Tongue (tissue), 2 donors: ENCODE results near the gene OR52K1. TPM values are rescaled to one million over a fixed set of nuclear protein-coding genes. Genes with fewer than 3 reads are reported as not detected.
"Not testable (repeated sequence)": the region's sequence is repeated elsewhere in the genome, so short reads cannot be mapped to it uniquely, and the experiment has no call there.

Source experiments
- DNase-seq: peaks from one replicate; pipeline ENCODE4 v3.0.0-alpha.2; 2015
- total RNA-seq: library from RNA; depleted of rRNA; stranded (reverse); fragments of >200 nt; gene quantifications from one replicate; pipeline ENCODE4 v1.2.3, GENCODE V29; 2014

Gene OR52K1
- total RNA-seq, 1 donor from 2014 or later = not detected

DNA sequence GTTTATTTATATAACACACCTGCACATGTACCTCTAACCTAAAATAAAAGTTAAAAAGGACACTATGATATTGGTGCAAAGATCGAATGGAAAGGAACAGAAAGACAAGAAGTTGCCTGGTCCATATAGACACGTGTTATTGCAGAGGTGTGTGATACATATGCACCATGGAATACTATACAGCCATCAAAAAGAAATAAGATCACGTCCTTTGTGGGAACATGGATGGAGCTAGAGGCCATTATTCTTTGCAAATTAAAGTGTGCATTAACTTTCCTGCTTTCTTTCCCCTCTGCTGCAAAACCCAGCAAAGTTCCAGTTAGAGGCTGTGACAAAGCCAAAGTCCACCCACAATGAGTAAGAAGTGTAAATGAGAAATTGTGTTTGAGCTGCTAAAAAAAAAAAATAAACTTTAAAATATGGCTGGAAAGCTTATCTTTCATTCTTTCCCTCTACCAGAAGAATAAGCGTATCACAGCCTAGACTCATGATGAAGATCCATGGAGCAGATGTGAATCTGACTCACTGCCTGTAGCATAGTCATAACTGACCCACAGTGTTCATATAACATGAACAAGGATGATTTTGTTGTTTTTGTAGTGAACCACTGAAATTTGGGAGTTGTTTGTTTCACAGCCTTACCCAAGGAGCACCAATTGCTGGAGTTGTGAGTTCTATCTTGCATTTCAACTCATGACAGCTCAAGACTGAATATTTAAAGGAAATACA lies 9.6 kb downstream of the OR52K1 start:
- no peak for DNase-seq

DNA sequence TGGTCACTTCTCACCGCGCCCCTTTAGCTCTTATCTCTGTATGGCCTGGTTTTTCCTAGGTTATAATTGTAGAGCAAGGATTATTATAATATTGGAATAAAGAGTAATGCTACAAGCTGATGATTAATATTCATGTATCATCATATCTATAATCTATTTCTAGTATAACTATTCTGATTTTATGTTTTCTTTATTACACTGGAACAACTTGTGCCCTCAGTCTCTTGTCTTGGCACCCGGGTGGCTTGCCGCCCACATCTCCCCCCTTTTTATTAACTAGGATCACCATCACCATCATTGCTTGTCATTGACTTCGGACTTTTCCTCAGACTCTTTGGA lies 11.0 kb downstream of the OR52K1 start:
- no peak for DNase-seq

DNA sequence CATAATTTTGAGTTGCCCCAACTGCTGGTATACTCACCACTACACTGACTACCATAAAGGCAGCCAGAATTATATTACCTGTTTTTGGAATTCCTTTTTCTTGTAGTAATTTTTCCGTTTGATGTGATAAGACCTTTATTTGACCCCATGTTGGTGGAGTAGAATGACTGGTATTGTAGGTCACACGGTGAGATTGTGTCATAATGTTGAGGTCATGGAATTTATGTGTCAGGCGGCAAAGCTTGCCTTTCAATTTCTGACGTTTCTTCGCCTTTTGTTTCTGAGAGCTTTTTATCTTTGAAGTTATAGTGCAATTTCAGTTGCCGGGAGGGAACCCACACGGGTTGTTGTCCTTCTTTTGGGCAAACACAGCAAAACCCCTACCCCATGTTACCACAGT lies 13.0 kb downstream of the OR52K1 start:
- no peak for DNase-seq

GRCh38 chr11:4495986-4496385 lies 13.5 kb downstream of the OR52K1 start:
- no peak for DNase-seq

DNA sequence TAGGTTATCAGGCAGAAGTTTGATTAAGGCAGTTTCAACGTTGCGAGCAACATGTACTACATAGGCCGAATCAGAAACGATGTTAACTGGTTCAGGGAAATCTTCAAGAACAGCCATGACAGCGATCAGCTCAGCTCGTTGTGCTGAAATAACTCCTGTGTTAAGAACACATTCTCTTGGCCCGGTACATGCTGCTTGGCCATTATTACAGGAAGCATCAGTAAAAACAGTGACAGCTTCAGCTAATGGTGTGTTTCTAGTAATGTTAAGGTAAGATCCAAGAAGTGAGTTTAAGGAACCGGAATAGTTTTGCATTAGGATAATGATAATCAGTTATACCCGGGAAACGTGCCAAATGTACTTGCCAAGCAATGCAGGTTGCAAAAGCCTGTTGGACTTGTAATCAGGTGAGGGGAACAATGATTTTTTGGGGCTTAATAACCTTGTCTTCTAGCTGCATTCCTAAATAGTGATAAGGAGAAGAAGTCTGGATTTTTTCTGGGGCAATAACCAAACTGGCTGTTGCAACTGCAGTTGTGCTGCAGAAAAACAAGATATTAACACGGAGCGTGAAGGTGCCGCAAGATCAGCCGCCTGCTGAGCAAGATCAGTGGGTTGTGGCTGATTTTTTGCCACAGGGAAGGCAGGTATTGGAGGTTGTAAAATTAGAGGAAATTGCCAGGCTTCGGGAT lies 14.3 kb downstream of the OR52K1 start:
- peak; percentile 5 for DNase-seq

- no peak for DNase-seq
These were observed 26.4 kb downstream of the OR52K1 start for GRCh38 chr11:4508886-4509285.

DNA sequence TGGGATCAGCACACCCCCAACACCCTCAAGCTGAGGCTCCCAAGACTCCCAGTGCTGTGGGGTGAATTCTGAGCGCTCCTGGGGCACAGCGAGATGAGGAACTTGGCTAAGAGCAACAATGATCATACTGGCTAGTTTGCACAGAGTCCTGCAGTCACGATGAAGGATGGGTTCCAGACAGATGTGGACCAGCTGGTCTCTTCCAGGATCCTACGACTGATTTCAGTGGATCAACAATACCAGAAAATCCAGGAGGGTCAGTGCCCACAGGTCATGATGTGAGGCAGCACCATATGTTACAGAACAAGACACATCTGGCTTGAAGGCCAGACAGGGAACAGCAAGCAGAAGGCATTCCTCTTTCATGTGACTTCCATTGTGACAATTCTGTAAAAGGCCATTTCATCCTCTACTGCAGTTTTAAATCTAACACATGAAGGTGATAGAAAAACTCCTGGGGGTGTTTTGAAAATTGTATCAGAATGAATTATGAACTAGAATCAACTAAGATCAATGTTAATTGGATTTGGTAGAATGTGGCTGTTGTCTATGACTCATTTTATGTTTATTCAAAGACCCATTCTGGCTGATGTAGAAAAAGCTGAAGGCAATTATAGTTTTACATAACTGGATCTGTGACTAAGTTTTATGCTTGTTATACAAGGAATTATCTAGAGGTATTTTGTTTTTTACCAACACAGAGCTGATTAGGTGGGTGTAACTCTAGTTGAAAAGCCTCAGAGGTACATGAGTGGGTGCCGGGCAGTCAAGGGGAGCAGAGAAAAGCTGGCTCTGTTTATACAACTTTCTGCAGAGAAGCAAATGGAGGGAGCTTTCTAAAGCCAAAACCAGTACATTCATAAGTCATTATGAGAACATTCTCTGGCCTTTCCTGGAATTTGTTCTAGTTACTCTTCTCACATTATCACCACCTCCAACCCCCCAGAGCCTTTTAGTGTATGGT lies 29.1 kb downstream of the OR52K1 start:
- DNase-seq = no peak

DNA sequence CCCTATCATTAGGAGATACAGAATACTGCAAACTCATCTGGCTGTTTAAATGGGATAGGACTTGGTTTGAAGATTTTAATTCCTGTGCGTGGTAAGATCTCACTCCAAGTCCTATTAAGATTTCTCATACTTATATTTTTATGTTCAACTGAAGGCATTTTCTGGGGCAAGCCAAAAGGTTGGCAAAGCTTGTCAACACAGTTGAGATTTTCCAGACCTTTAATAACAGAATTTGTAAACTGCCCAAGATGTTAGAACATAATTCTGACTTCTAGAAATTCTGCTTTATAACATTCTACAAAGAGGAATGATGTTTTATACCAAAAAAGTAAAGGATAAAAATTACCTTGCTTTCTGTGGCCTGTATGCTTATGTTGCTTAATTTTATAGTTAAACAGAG lies 31.8 kb downstream of the OR52K1 start:
- no peak for DNase-seq

- DNase-seq = no peak
These were observed 39.9 kb downstream of the OR52K1 start for GRCh38 chr11:4522339-4522738.

GRCh38 chr11:4522752-4523151 lies 40.3 kb downstream of the OR52K1 start:
- no peak for DNase-seq

DNA sequence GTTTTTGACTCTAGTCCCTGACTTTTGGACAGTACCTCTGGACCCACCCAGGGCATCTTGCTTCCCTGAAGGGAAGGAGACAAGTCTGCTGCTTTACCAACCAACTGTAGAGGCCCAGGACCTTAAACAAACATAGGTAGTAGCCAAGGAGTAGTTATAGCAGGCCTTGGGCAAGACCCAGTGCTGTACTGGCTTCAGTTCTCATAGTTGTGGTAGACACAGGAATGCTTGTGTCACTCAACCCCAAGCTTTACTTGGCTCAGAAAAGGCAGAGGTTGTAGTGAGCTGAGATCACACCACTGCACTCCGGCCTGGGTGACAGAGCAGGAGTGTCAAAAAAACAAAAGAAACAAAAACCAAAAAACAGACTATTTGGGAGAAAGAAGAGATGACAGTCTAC lies 41.2 kb downstream of the OR52K1 start:
- no peak for DNase-seq

GRCh38 chr11:4527926-4528325 lies 45.5 kb downstream of the OR52K1 start:
- DNase-seq = no peak

DNA sequence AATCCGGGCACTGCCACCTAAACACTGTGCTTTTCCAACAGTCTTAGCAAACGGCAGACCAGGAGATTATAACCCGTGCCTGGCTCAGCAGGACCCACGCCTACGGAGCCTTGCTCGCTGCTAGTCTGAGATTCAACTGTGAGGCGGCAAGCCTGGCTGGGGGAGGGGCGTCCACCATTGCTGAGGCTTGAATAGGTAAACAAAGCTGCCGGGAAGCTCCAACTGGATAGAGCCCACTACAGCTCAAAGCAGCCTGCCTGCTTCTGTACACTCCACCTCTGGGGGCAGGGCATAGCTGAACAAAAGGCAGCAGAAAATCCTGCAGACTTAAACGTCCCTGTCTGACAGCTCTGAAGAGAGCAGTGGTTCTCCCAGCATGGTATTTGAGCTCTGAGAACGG lies 49.2 kb downstream of the OR52K1 start:
- not testable (repeated sequence) for DNase-seq

- DNase-seq = peak; percentile 36
These were observed 57.3 kb downstream of the OR52K1 start for GRCh38 chr11:4539603-4540219.

DNA sequence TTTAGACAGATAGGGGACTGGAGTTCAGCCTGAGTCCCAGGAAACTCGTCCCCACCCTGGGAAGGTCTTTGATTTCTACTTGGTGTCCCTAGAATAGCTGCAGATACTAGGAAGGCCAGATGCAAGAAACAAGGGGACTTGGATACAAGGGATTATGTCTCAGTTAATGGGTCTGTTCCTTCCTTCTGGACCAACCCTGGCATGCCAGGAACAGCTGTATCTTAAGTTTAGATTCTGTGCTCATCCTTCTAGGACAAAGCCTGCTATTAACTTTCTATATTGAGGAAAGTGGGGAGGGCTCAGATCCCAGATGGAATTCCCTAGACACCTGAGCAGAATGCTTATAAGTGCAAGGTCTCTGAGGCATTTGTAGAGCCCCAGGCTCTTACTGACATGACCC lies 58.6 kb downstream of the OR52K1 start:
- DNase-seq = no peak

Other genes with a start within 250 kb of the OR52K1 start
- not detected for gene OR52B4, start 114.3 kb upstream of the OR52K1 start, total RNA-seq
- gene TRIM21, start 88.9 kb upstream of the OR52K1 start, total RNA-seq = 5.6 TPM
- not detected for gene OR52K2, start 33.4 kb upstream of the OR52K1 start, total RNA-seq
- not detected for gene OR52M1, start 62.5 kb downstream of the OR52K1 start, total RNA-seq
- not detected for gene OR52I2, start 99.1 kb downstream of the OR52K1 start, total RNA-seq
- gene OR52I1, start 111.4 kb downstream of the OR52K1 start, total RNA-seq = not detected
- 6.7 TPM for gene TRIM68, start 125.6 kb downstream of the OR52K1 start, total RNA-seq
- not detected for gene OR51D1, start 154.8 kb downstream of the OR52K1 start, total RNA-seq
- 1.9 TPM for gene OR51E1, start 161.3 kb downstream of the OR52K1 start, total RNA-seq
- not detected for gene OR51E2, start 215.2 kb downstream of the OR52K1 start, total RNA-seq
- not detected for gene MMP26, start 222.1 kb downstream of the OR52K1 start, total RNA-seq